Hepatocyte (in vitro differentiated cells): ENCODE data around the gene TUBE1. TPM values are rescaled to one million over a fixed set of nuclear protein-coding genes. Genes with fewer than 3 reads are reported as not detected.
"Not testable (repeated sequence)": the region's sequence is repeated elsewhere in the genome, so short reads cannot be mapped to it uniquely, and the experiment has no call there.

ENCODE experiments used
- DNase-seq: peaks from one replicate; pipeline ENCODE4 v3.0.0-alpha.2; 2016; ENCODE audit warnings: low spot score
- H2AFZ ChIP-seq: fragments of 200-600 bp; sonication (generic); 2 replicates; pipeline ENCODE4 v1.6.0; 2016; ENCODE audit warnings: antibody characterized with exemption, mild to moderate bottlenecking
- H3K27ac ChIP-seq: fragments of 200-600 bp; sonication (generic); 2 replicates; pipeline ENCODE4 v1.5.1; 2016; ENCODE audit warnings: mild to moderate bottlenecking
- H3K27me3 ChIP-seq: fragments of 200-600 bp; sonication (generic); 2 replicates; pipeline ENCODE4 v1.6.1; 2016
- H3K36me3 ChIP-seq: fragments of 200-600 bp; sonication (generic); replicated peaks from 2 replicates; pipeline ENCODE4 v1.5.1; 2016; ENCODE audit warnings: low read depth; ENCODE audit not compliant: insufficient read depth
- H3K4me1 ChIP-seq: fragments of 200-600 bp; sonication (generic); 2 replicates; pipeline ENCODE4 v1.5.1; 2016; ENCODE audit warnings: mild to moderate bottlenecking, moderate library complexity; ENCODE audit not compliant: insufficient read depth
- H3K4me2 ChIP-seq: fragments of 200-600 bp; sonication (generic); 2 replicates; pipeline ENCODE4 v1.6.0; 2016
- H3K4me3 ChIP-seq: fragments of 200-600 bp; sonication (generic); 2 replicates; pipeline ENCODE4 v1.5.1; 2016; ENCODE audit warnings: mild to moderate bottlenecking
- H3K79me2 ChIP-seq: fragments of 200-600 bp; sonication (generic); 2 replicates; pipeline ENCODE4 v1.6.0; 2017; ENCODE audit warnings: mild to moderate bottlenecking
- H3K9me2 ChIP-seq: fragments of 200-600 bp; sonication (generic); replicated peaks from 2 replicates; pipeline ENCODE4 v1.6.0; 2017; ENCODE audit warnings: mild to moderate bottlenecking; ENCODE audit not compliant: insufficient read depth
- H3K9me3 ChIP-seq: fragments of 200-600 bp; sonication (generic); 2 replicates; pipeline ENCODE4 v1.5.1; 2016; ENCODE audit warnings: low read depth, mild to moderate bottlenecking
- H4K20me1 ChIP-seq: fragments of 200-600 bp; sonication (generic); 2 replicates; pipeline ENCODE4 v1.6.0; 2016; ENCODE audit warnings: mild to moderate bottlenecking; ENCODE audit not compliant: insufficient read depth, poor library complexity, severe bottlenecking
- CTCF ChIP-seq: fragments of 200-600 bp; sonication (generic); IDR thresholded peaks from 2 replicates; pipeline ENCODE4 v1.5.1; 2016; ENCODE audit warnings: antibody characterized with exemption, mild to moderate bottlenecking; ENCODE audit not compliant: poor library complexity
- EZH2 ChIP-seq: fragments of 200-600 bp; sonication (generic); IDR thresholded peaks from 2 replicates; pipeline ENCODE4 v1.6.1; 2016; ENCODE audit warnings: antibody characterized with exemption, mild to moderate bottlenecking, borderline replicate concordance
- EZH2phosphoT487 ChIP-seq: fragments of 200-600 bp; sonication (generic); IDR thresholded peaks from one replicate; pipeline ENCODE4 v1.6.1; 2018; ENCODE audit warnings: antibody characterized with exemption, mild to moderate bottlenecking, low read depth, moderate library complexity; ENCODE audit not compliant: unreplicated experiment, severe bottlenecking
- WGBS: methylation state at CpG from one replicate; pipeline ENCODE4 v1.1.6; 2016; ENCODE audit warnings: low lambda C conversion rate; ENCODE audit errors: missing lambda C conversion rate; 5-methylcytosine and 5-hydroxymethylcytosine counted together
- polyA plus RNA-seq: library from polyadenylated mRNA; unstranded; fragments of >200 nt; fragmentation: Nextera tagmentation; extraction: Ambion mirVana; gene quantifications from 2 replicates; pipeline ENCODE4 v1.2.1, GENCODE V29; 2016
- total RNA-seq: library from RNA; depleted of rRNA; stranded (reverse); fragments of >200 nt; gene quantifications from 2 replicates; pipeline ENCODE4 v1.2.3, GENCODE V29; 2014

TUBE1 gene
- total and polyA plus RNA-seq, 2 experiments from 2014 or later, result 14.4 to 20.3 TPM

DNA sequence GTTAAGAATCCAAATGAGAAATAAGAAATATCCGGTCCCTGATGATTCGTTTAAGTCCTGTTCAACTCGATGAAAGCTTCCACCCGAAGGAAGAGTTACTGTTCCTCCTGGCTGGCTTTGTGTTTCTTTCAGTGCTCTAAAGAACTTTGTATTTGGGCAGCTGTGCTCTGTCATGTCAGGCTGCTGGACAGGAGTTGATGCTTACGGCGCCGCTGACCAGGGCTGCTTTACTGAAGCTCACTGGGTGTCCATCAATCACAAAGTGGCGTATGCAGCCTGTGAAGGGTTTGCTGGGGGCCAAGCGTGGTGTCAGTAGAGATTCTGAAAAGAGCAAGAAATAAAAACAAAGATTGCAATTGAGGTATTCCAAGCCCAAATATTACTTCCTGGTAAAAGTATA lies 22.0 kb upstream of the TUBE1 start:
- 59% methylated on average over 9 of the region's 9 CpGs for WGBS
- Histone ChIP-seq H3K4me1 (no peaks in the 10 kb centered on the region), H3K27ac (no peak overlapping the region), H3K79me2 (no peaks in the 10 kb centered on the region), H3K36me3 (no peaks in the 10 kb centered on the region), H3K9me3 (no peaks in the 10 kb centered on the region), H3K9me2 (no peaks in the 10 kb centered on the region), H4K20me1 (no peaks in the 10 kb centered on the region), H3K4me2 (no peak overlapping the region), H3K27me3 (no peaks in the 10 kb centered on the region), H3K4me3 (no peak overlapping the region), H2AFZ (no peak overlapping the region)
- no peak for TF ChIP-seq EZH2phosphoT487
- no peak for TF ChIP-seq CTCF
- no peak for TF ChIP-seq EZH2
- no peak for DNase-seq

DNA sequence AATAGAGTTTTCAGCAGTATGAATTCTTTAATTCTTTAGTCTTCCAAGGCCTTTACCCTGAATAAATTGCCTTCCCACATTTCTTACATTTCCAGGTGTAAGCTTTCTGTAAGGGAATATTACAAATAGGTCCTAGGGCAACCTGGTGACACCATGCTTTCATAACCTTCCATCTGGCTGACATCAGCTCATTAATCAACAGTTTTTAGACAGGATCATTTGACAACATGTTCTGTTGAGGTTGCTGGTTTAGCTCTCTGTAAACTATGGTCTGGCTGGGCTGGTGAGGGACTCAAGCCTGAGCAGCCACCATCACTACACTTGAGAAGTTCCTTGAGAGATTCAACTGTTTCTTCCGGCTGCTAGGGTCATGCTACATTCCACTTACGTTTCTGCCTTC lies 19.3 kb upstream of the TUBE1 start:
- TF ChIP-seq EZH2phosphoT487, result no peak
- no peak for TF ChIP-seq EZH2
- TF ChIP-seq CTCF, result no peak
- Histone ChIP-seq H3K9me3 (no peaks in the 10 kb centered on the region), H4K20me1 (no peaks in the 10 kb centered on the region), H3K27me3 (no peaks in the 10 kb centered on the region), H3K79me2 (no peaks in the 10 kb centered on the region), H3K4me1 (no peaks in the 10 kb centered on the region), H3K4me3 (no peak overlapping the region), H3K27ac (no peak overlapping the region), H2AFZ (no peak overlapping the region), H3K4me2 (no peak overlapping the region), H3K36me3 (no peaks in the 10 kb centered on the region), H3K9me2 (no peaks in the 10 kb centered on the region)
- no peak for DNase-seq
- 89% methylated on average over 2 of the region's 2 CpGs for WGBS

- H3K4me1 ChIP-seq, H3K79me2 ChIP-seq, H3K27me3 ChIP-seq, DNase-seq, H3K9me2 ChIP-seq, H3K9me3 ChIP-seq, H3K27ac ChIP-seq, H3K4me2 ChIP-seq, H3K36me3 ChIP-seq, H3K4me3 ChIP-seq, H2AFZ ChIP-seq, H4K20me1 ChIP-seq: not testable (repeated sequence)
- 98% methylated on average over 2 of the region's 2 CpGs for WGBS
Measured at GRCh38 chr6:112106026-112106425, 18.7 kb upstream of the TUBE1 start.

GRCh38 chr6:112100561-112100960 lies 13.3 kb upstream of the TUBE1 start:
- no peaks in the 10 kb centered on the region for H3K9me2 ChIP-seq
- H2AFZ ChIP-seq, result no peak overlapping the region
- H3K4me3 ChIP-seq, result no peak overlapping the region
- H3K27me3 ChIP-seq, result no peaks in the 10 kb centered on the region
- no peaks in the 10 kb centered on the region for H3K4me1 ChIP-seq
- DNase-seq, result no peak
- no peaks in the 10 kb centered on the region for H3K36me3 ChIP-seq
- H3K79me2 ChIP-seq, result no peaks in the 10 kb centered on the region
- H4K20me1 ChIP-seq, result no peaks in the 10 kb centered on the region
- 56% methylated on average over 4 of the region's 4 CpGs for WGBS
- H3K4me2 ChIP-seq, result no peak overlapping the region
- no peak overlapping the region for H3K27ac ChIP-seq
- no peaks in the 10 kb centered on the region for H3K9me3 ChIP-seq
- TF ChIP-seq EZH2phosphoT487, result no peak
- no peak for TF ChIP-seq CTCF
- TF ChIP-seq EZH2, result no peak
